RPMI8226 (cell line): ENCODE data around the gene MRPS26.
"Not testable (repeated sequence)": the region's sequence is repeated elsewhere in the genome, so short reads cannot be mapped to it uniquely, and the experiment has no call there.

ENCODE experiments used
- DNase-seq: peaks from one replicate; pipeline ENCODE4 v3.0.0-alpha.2; 2015

Gene MRPS26

GRCh38 chr20:3043322-3043721 is 2.5 kb upstream of the MRPS26 start, which contains the start of gene GNRH2:
TSS of gene GNRH2 (plus strand) at chr20:3043622. CDS start at chr20:3044415, 793 bp downstream.
- DNase-seq = no peak

- no peak for DNase-seq
Measured at GRCh38 chr20:3044336-3044965, 1.4 kb upstream of the MRPS26 start.

- DNase-seq = peak; percentile 77
Measured at GRCh38 chr20:3045042-3045815, 623 bp upstream of the MRPS26 start.

GRCh38 chr20:3046677-3047462 is 1.0 kb downstream of the MRPS26 start:
- DNase-seq = peak; percentile 28

GRCh38 chr20:3047486-3048419 is 1.9 kb downstream of the MRPS26 start:
- no peak for DNase-seq

GRCh38 chr20:3051385-3052019 is 5.7 kb downstream of the MRPS26 start:
- peak; percentile 74 for DNase-seq

- DNase-seq = no peak
Measured at GRCh38 chr20:3059489-3059888, 13.6 kb downstream of the MRPS26 start.

- not testable (repeated sequence) for DNase-seq
Measured at GRCh38 chr20:3064119-3064518, 18.3 kb downstream of the MRPS26 start.

GRCh38 chr20:3067139-3068014 is 21.5 kb downstream of the MRPS26 start:
- DNase-seq = no peak

GRCh38 chr20:3068075-3068474 is 22.2 kb downstream of the MRPS26 start:
- DNase-seq = no peak

GRCh38 chr20:3068986-3069900 is 23.4 kb downstream of the MRPS26 start:
- peak; percentile 73 for DNase-seq

GRCh38 chr20:3070725-3071124 is 24.9 kb downstream of the MRPS26 start:
- no peak for DNase-seq

- no peak for DNase-seq
Measured at GRCh38 chr20:3071266-3071609, 25.4 kb downstream of the MRPS26 start.

- DNase-seq = no peak
Measured at GRCh38 chr20:3071610-3072529, 26.0 kb downstream of the MRPS26 start, which contains the start of gene OXT. TSS of gene OXT (plus strand) at chr20:3071620. CDS start at chr20:3071656, 36 bp downstream.

GRCh38 chr20:3072530-3073250 is 26.8 kb downstream of the MRPS26 start:
- no peak for DNase-seq

- DNase-seq = not testable (repeated sequence)
Measured at GRCh38 chr20:3073251-3073643, 27.4 kb downstream of the MRPS26 start.

GRCh38 chr20:3074812-3075211 is 29.0 kb downstream of the MRPS26 start:
- DNase-seq = peak; percentile 82

GRCh38 chr20:3075315-3075714 is 29.5 kb downstream of the MRPS26 start:
- not testable (repeated sequence) for DNase-seq
